ENCODE results near the gene KCNK18. TPM values are rescaled to one million over a fixed set of nuclear protein-coding genes. Genes with fewer than 3 reads are reported as not detected.

KCNK18 gene
- total RNA-seq, 1 experiment from 2014 or later, result not detected

- DNase-seq (ENCODE audit: low read depth, low spot score), result no peak
- Histone ChIP-seq H3K36me3 (ENCODE audit: control insufficient read depth, insufficient read depth, low read length) (no peaks in the 10 kb centered on the region), H3K4me3 (ENCODE audit: low read depth in 2 of 2, low read length in 2 of 2) (peak overlapping the region; percentile 35 to 48), H3K27ac (ENCODE audit: low read length) (no peak overlapping the region), H3K27me3 (ENCODE audit: control insufficient read depth, insufficient read depth, low read length) (peaks cover 23% of the 10 kb centered on the region), H3K9me3 (ENCODE audit: control insufficient read depth, insufficient read depth, low read depth, low read length) (no peaks in the 10 kb centered on the region), H3K4me1 (ENCODE audit: control insufficient read depth, insufficient read depth, low read length) (peaks cover 6% of the 10 kb centered on the region)
- BruUV-seq (replicated peaks), result no TSS peak
- ATAC-seq, result peak; percentile 61
- intact Hi-C loops (cut with micrococcal nuclease; ENCODE audit: unreplicated experiment), result loop anchor here (10.0 kb wide), 1 partner anchor 238 kb away; no protein-coding TSS in a partner anchor
- TF ChIP-seq TCF7L2 (IDR thresholded peaks at IDR 0.05; ENCODE audit: low read depth, low read length), result no peak
- no peak for TF ChIP-seq CTCF (IDR thresholded peaks at IDR 0.05)
- TF ChIP-seq POLR2AphosphoS5 (IDR thresholded peaks at IDR 0.05; ENCODE audit: low read depth, low read length), result no peak
- TF ChIP-seq SIN3A (IDR thresholded peaks at IDR 0.05; ENCODE audit: borderline replicate concordance, insufficient read depth, low read depth, low read length), result no peak
- no peak for TF ChIP-seq REST (IDR thresholded peaks at IDR 0.05; ENCODE audit: insufficient read depth in 1 of 2, low read depth in 2 of 2, low read length in 1 of 2)
- ChIA-PET POLR2A (no interaction called here), CTCF (no interaction called here)
- in situ Hi-C loops (cut with HindIII; ENCODE audit: low pct_unique_long_range_greater_than_20kb, low sequenced_read_pairs), result no loop called here
Measured at GRCh38 chr10:117162093-117163060, 34.9 kb upstream of the KCNK18 start.

- BruUV-seq (replicated peaks), result no TSS peak
- Histone ChIP-seq H3K4me1 (ENCODE audit: control insufficient read depth, insufficient read depth, low read length) (peaks cover 6% of the 10 kb centered on the region), H3K27ac (ENCODE audit: low read length) (no peak overlapping the region), H3K4me3 (ENCODE audit: low read depth in 2 of 2, low read length in 2 of 2) (peak overlapping the region; percentile 35 to 48; a peak in 3 of 4 replicates), H3K9me3 (ENCODE audit: control insufficient read depth, insufficient read depth, low read depth, low read length) (no peaks in the 10 kb centered on the region), H3K36me3 (ENCODE audit: control insufficient read depth, insufficient read depth, low read length) (no peaks in the 10 kb centered on the region), H3K27me3 (ENCODE audit: control insufficient read depth, insufficient read depth, low read length) (peaks cover 21% of the 10 kb centered on the region)
- DNase-seq (ENCODE audit: low read depth, low spot score) (no peak), ATAC-seq (peak; percentile 74)
- CTCF ChIA-PET, result no interaction called here
- in situ Hi-C loops (cut with HindIII; ENCODE audit: low pct_unique_long_range_greater_than_20kb, low sequenced_read_pairs), result no loop called here
- TF ChIP-seq CTCF (IDR thresholded peaks at IDR 0.05) (peak; percentile 81), TCF7L2 (IDR thresholded peaks at IDR 0.05; ENCODE audit: low read depth, low read length) (no peak)
- intact Hi-C loops (cut with micrococcal nuclease; ENCODE audit: unreplicated experiment), result loop anchor here (10.0 kb wide), 1 partner anchor 239 kb away; no protein-coding TSS in a partner anchor
- POLR2A ChIA-PET, result no interaction called here
Measured at GRCh38 chr10:117163061-117163953, 34.0 kb upstream of the KCNK18 start.

All from Panc1 (cell line).